ENCODE data around the gene C10orf62. TPM values are rescaled to one million over a fixed set of nuclear protein-coding genes. Genes with fewer than 3 reads are reported as not detected.

C10orf62 gene
- total RNA-seq, 4 donors from 2014 or later: not detected

DNA sequence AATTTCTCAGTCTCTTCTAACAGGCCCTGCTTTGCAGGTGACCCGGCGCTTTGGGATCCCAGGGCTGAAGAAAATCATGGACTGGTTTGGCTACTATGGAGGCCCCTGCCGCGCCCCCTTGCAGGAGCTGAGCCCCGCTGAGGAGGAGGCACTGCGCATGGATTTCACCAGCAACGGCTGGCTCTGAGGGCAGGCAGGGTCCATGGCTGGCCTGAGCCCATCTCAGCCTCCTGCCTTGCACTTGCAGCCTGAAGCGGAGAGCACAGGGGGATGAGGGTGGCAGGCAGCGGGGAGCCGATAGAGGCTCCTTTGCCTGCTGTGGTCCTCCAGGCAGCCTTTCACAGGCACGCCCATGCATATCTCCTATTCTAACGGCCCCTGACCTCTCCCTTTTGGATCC is 22.0 kb downstream of the C10orf62 start:
- in situ Hi-C loops (cut with MboI; ENCODE audit: low pct_ligation_motif_present in 1 of 4, low pct_unique_long_range_greater_than_20kb in 1 of 4, low sequenced_read_pairs in 3 of 4): no loop called here
- 88% methylated on average over 12 of the region's 12 CpGs; no CpG with 5 or more reads in 1 of the 2 donors for whole genome bisulfite sequencing, 2 donors (ENCODE audit: low coverage in 1 of 2)

DNA sequence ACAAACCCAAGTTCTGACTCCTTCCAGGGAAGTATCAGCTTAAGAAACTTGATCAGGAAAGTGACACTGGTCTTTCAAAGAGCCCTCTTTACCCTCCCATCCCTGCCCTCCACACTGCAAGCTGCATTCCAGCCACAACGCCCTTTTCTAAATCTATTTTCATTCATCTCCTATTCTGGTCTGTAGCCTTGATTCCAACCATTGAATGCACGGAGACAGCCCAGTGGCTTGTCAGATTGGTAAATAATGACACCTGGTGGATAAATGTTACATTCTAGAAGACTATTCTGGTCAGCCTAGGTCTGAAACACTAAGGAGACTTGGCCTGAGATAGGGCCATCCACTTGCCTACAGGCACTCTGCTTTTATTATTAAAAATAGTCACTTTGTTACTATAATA is 22.9 kb downstream of the C10orf62 start:
- H3K36me3 ChIP-seq: no peaks in the 10 kb centered on the region
- no peaks in the 10 kb centered on the region for H3K9me3 ChIP-seq
- no peak for TF ChIP-seq POLR2A (IDR thresholded peaks at IDR 0.05)
- peak in 4 of 5 experiments; percentile 20 to 32 (median 28) for TF ChIP-seq CTCF (IDR thresholded peaks at IDR 0.05)
- 36 to 50% methylated on average over 2 of the region's 2 CpGs for WGBS, 2 donors (ENCODE audit: low coverage in 1 of 2)
- no peak overlapping the region for H3K4me3 ChIP-seq
- DNase-seq: no peak
- no peaks in the 10 kb centered on the region for H3K4me1 ChIP-seq
- intact Hi-C loops (cut with DNase I; ENCODE audit: low total_unique reads) (no loop called here), in situ Hi-C loops (cut with MboI; ENCODE audit: low pct_ligation_motif_present in 1 of 4, low pct_unique_long_range_greater_than_20kb in 1 of 4, low sequenced_read_pairs in 3 of 4) (no loop called here)
- H3K27ac ChIP-seq: no peak overlapping the region
- no peaks in the 10 kb centered on the region for H3K27me3 ChIP-seq

More for the DNA sequence above, 22.0 kb downstream of the C10orf62 start:
- H3K27ac ChIP-seq: no peak overlapping the region
- TF ChIP-seq POLR2A (IDR thresholded peaks at IDR 0.05) (no peak), EP300 (IDR thresholded peaks at IDR 0.05; ENCODE audit: low read depth) (no peak), POLR2AphosphoS5 (IDR thresholded peaks at IDR 0.05) (no peak), CTCF (IDR thresholded peaks at IDR 0.05) (no peak)
- no peak overlapping the region for H3K4me3 ChIP-seq
- H3K27me3 ChIP-seq: no peaks in the 10 kb centered on the region
- H3K36me3 ChIP-seq: no peaks in the 10 kb centered on the region
- DNase-seq: no peak
- H3K9me3 ChIP-seq: no peaks in the 10 kb centered on the region
- no peaks in the 10 kb centered on the region for H3K4me1 ChIP-seq
- intact Hi-C loops (cut with DNase I; ENCODE audit: low total_unique reads): no loop called here

DNA sequence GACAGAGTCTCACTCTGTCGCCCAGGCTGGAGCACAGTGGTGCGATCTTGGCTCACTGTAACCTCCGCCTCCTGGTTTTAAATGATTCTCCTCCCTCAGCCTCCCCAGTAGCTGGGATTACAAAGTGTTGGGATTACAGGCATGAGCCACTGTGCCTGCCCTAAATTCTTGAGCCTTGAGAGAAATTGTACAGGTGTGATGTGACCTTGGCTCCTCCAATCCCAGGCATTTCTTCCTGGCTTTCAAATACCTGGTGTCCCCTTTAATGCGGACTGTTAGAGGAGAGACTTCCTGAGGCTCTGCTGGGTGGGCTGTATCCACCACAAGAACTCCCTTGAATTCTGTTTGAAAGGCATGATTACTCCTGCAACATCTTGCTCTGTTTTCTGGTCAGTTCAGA is 28.8 kb downstream of the C10orf62 start:
- intact Hi-C loops (cut with DNase I; ENCODE audit: low total_unique reads): no loop called here
- 92 to 98% methylated on average over 3 to 4 of the region's 4 CpGs for WGBS, 2 donors (ENCODE audit: low coverage in 1 of 2)
- Histone ChIP-seq H3K4me1 (no peaks in the 10 kb centered on the region), H3K9me3 (no peaks in the 10 kb centered on the region), H3K4me3 (no peak overlapping the region), H3K27me3 (no peaks in the 10 kb centered on the region), H3K36me3 (no peaks in the 10 kb centered on the region), H3K27ac (no peak overlapping the region)
- in situ Hi-C loops (cut with MboI; ENCODE audit: low pct_ligation_motif_present in 1 of 4, low pct_unique_long_range_greater_than_20kb in 1 of 4, low sequenced_read_pairs in 3 of 4): no loop called here
- no peak for TF ChIP-seq CTCF (IDR thresholded peaks at IDR 0.05)
- TF ChIP-seq POLR2A (IDR thresholded peaks at IDR 0.05): no peak
- TF ChIP-seq POLR2AphosphoS5 (IDR thresholded peaks at IDR 0.05): no peak
- TF ChIP-seq EP300 (IDR thresholded peaks at IDR 0.05; ENCODE audit: low read depth): no peak
- no peak for DNase-seq

- in situ Hi-C loops (cut with MboI; ENCODE audit: low pct_ligation_motif_present in 1 of 4, low pct_unique_long_range_greater_than_20kb in 1 of 4, low sequenced_read_pairs in 3 of 4): no loop called here
- Histone ChIP-seq H3K27ac (no peak overlapping the region), H3K36me3 (no peaks in the 10 kb centered on the region), H3K4me1 (no peaks in the 10 kb centered on the region), H3K27me3 (no peaks in the 10 kb centered on the region), H3K4me3 (no peak overlapping the region), H3K9me3 (no peaks in the 10 kb centered on the region)
- DNase-seq: no peak
- TF ChIP-seq POLR2A (IDR thresholded peaks at IDR 0.05) (no peak), CTCF (IDR thresholded peaks at IDR 0.05) (no peak), POLR2AphosphoS5 (IDR thresholded peaks at IDR 0.05) (no peak), EP300 (IDR thresholded peaks at IDR 0.05; ENCODE audit: low read depth) (no peak)
- WGBS, 2 donors (ENCODE audit: low coverage in 1 of 2): 91 to 100% methylated on average over 4 of the region's 4 CpGs
- intact Hi-C loops (cut with DNase I; ENCODE audit: low total_unique reads): no loop called here
Observed at GRCh38 chr10:97618733-97619132, 29.2 kb downstream of the C10orf62 start.

All from transverse colon (tissue), 4 donors.